GM19463 (cell line): ENCODE data around the gene CCNG2.

ENCODE experiments used
- ATAC-seq: cut with Tn5 transposase; IDR thresholded peaks from one replicate; pipeline ENCODE4 v1.9.1; 2021; ENCODE audit warnings: mild to moderate bottlenecking, moderate library complexity; ENCODE audit not compliant: unreplicated experiment

Gene CCNG2

GRCh38 chr4:77174426-77174825 lies 17.4 kb downstream of the CCNG2 start:
- no peak for ATAC-seq

DNA sequence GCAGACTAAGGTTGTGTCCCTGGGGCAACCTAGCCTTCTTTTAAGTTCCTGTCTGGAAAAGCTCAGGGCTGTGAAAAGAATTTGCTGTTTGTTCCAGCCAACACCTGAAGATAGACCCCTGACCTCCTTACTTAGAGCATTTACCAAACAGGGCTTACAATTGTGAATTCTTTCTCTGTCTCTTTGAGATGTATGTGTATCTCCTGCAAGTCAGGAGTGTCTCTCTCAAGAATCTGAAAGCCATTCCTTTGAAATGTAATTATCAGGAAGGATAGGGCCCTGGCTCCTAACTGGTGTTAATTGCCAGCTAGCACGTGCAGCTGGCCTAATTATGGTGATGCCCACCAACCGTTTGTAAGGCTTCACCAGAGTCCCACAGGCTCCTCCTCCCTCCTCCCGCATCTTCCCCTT lies 18.2 kb downstream of the CCNG2 start:
- ATAC-seq: no peak

- ATAC-seq: no peak
These were observed 19.6 kb downstream of the CCNG2 start for GRCh38 chr4:77176640-77177039.

GRCh38 chr4:77177199-77177598 lies 20.2 kb downstream of the CCNG2 start:
- ATAC-seq: no peak

DNA sequence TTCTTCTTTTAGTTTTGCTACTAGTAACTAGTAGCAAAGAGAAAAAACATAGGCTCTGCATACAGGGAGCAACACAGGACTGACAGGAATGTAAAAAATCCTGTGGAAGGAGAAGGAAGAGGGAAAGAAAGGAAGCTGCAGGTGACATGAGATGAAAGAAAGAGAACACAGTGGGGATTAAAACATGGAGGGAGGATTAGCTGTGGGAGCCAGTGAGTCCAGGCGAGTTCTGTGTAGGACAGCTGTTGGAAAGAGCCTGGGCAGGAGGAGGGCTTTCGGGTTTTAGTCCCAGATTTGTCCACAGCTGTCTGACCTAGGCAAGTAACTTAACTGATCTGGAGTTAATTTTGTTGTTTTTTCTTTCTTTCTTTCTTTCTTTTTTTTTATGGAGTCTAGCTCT lies 21.6 kb downstream of the CCNG2 start:
- no peak for ATAC-seq

- no peak for ATAC-seq
These were observed 22.5 kb downstream of the CCNG2 start for GRCh38 chr4:77179519-77179918.

DNA sequence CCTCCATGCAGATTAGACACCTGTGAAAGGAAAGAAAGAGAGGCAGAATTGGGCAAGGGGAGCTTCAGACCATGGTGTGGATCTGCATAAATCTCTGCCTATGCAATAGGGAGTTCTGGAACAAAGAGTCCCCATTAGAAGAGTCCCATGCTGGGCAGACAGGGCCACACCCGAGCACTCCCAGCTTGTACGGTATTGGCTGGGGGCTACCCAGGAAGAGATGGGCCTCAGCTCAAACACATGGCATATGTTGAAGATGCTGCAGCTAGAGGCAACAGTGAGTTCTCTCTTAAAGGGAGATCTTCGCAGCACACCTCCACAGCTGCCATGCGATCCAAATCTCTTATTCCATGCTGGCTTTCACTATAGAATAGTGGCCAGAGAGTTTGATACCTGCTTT lies 24.7 kb downstream of the CCNG2 start:
- ATAC-seq: no peak

- no peak for ATAC-seq
These were observed 26.9 kb downstream of the CCNG2 start for GRCh38 chr4:77183777-77184420.

- no peak for ATAC-seq
These were observed 28.0 kb downstream of the CCNG2 start for GRCh38 chr4:77184974-77185373.

DNA sequence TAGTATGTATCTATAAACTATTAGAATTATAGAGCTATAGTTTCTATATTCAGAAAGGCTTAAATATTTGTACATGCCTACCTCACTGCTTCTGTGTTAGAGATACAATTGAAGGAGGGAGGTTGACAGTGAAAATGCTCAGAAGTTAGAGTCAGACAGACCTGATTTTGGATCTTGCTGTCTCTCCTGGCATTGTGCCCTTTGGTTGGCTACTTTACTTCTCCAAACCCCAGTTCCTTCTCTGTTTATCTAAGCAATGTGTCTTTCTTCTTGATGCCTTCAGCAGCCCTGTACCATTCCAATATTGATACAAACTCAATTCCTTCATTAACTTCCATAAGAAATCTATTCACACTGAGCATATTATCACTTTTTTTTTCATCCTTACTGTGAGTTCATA lies 28.7 kb downstream of the CCNG2 start:
- ATAC-seq: no peak

DNA sequence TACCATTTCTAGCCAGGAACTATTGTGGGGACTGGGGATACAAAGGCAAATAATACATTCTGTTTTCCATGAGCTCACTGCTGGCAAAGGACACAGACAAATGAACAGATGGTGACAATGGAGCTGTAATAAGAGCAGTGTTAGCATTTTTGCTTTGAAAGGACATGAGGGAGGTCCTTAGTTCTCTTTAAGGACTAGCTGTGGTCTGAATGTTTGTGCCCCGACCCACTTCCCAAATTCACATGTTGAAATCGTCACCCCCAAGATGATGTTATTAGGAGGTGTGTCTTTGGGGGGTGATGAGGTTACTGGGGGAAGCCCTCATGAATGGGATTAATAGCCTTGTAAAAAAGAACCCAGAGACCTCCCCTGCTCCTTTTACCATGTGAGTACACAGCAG lies 30.3 kb downstream of the CCNG2 start:
- ATAC-seq: no peak

GRCh38 chr4:77188498-77189220 lies 31.7 kb downstream of the CCNG2 start:
- no peak for ATAC-seq

DNA sequence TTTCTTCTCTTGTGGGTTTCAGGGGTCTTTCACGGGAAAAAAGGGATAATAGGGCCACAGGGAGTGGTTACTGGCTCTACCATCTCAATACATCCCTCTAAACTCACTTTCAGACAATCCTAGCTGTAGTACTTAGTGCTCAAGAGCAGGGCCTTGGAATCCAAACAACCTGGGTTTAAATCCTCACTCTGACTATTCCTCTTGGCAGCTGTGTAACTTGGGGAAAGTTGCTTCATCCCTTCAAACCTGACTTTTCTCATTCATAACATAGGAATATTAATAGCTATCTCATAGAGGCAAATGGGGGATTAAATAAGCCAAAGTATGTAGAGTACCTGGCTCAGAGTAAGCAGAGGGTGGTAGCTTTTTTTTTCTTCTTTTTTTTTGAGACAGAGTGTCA lies 32.4 kb downstream of the CCNG2 start:
- no peak for ATAC-seq

GRCh38 chr4:77190053-77190452 lies 33.0 kb downstream of the CCNG2 start:
- no peak for ATAC-seq

DNA sequence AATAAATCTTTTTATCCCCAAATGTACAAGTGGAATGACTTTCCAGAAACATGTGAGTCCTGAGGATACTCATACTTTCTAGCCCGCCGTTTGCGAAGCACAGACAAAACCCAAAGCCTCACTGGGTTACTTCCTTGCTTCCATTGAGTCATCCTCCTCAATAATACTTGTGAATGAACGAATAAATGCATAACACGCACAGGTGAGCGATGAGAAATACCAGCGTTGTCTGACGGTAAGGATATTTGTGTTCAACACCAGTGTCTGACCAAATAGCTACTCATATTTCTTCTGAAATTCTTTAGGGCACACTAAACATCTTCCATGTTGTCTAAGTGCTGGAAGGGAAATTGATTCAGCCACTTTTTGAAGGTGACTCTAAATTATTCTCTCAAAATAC lies 36.0 kb downstream of the CCNG2 start:
- no peak for ATAC-seq

DNA sequence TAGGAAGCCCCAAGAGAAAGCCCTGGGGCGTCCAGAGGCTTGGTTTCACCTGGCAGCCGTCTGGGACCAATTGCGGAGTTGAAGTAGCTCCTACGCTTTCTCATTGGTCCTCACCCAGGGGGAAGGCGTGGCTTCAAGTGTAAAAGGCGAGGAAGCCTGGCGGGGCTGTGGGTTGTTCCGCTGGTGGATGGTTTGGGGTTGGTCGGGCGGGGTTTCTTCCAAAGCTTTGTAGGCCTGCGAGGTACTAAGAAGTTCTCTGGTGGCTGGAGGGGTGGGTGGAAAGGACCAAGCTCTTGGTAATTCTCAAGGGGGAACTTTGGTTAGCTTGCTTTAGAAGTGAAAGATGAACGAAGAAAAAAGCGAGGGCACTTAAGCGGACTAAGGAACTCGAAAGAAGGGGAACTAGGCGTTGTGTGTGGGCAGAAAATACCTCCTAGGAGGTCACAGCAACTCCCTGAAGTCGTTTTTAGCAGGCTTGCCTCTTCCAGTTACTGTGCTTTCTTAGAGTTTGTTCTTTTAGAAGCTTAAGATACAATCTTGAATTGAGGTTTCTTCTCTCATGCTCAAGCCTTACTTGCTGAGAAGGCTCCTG lies 36.6 kb downstream of the CCNG2 start:
- peak; percentile 90 for ATAC-seq

- no peak for ATAC-seq
These were observed 37.4 kb downstream of the CCNG2 start for GRCh38 chr4:77194366-77194765.

DNA sequence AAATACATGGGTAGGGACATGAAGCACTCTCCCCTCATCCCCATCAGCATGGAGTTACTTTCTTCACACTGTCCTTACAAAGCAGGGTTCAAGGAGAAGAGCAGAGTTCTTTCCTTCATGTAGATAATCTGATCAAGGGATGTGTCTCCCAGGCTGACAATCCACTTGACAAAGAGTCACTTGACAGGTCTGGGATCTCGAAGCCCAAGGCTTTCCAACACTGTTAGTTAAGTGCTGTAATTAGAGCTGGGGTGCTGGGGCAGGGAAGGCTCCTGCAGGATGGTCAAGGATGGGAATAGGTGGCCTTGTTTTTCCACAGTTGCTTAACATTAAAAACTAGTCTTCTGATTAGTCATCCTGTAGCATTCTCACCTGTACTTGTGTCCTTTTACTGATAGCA lies 38.0 kb downstream of the CCNG2 start:
- ATAC-seq: no peak

GRCh38 chr4:77196866-77197265 lies 39.9 kb downstream of the CCNG2 start:
- peak; percentile 35 for ATAC-seq

DNA sequence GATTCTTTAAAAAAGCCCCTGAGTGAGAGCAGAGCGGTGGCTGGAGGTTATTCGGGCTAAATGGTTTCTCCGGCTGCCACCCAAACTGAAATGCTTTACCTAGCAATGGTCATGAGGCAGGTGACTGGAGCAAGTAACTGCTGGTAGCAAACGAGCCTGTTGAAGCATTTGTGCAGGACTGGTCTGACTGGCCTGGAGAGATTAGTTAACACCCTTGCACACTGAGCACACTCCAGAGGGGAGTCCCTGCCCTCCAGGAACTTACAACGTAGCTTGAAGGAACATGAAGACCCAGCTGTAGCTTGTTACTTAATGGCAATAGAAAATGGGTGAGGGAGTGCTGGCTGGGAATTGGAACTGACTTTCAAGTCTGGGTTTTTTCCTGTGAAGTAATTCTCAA lies 40.4 kb downstream of the CCNG2 start:
- no peak for ATAC-seq

DNA sequence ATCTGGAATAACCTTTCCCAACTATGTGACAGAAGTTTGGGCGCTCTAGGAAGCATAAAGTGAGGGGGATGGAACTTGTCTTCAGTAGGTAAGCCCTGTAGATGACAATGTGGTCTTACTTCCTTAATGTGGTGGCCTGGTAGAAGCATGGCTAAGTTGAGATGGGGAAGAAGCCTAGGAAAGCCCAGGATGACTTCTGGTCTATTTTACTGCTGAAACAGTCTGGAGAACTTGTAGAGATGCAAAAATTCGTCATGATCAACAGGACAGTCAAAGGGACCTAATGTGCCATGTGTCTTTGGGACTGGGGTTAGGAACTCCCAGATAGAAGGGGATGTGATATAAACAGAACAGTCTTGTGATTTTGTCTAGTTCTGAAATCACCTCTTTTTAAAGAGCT lies 40.8 kb downstream of the CCNG2 start:
- no peak for ATAC-seq

GRCh38 chr4:77199276-77199675 lies 42.3 kb downstream of the CCNG2 start:
- ATAC-seq: no peak
